HG03442 (cell line): ENCODE data around the gene NEU2.

Experiments used
- ATAC-seq: cut with Tn5 transposase; IDR thresholded peaks from one replicate; pipeline ENCODE4 v1.9.1; 2021; ENCODE audit warnings: mild to moderate bottlenecking, moderate library complexity; ENCODE audit not compliant: unreplicated experiment

The NEU2 gene

DNA sequence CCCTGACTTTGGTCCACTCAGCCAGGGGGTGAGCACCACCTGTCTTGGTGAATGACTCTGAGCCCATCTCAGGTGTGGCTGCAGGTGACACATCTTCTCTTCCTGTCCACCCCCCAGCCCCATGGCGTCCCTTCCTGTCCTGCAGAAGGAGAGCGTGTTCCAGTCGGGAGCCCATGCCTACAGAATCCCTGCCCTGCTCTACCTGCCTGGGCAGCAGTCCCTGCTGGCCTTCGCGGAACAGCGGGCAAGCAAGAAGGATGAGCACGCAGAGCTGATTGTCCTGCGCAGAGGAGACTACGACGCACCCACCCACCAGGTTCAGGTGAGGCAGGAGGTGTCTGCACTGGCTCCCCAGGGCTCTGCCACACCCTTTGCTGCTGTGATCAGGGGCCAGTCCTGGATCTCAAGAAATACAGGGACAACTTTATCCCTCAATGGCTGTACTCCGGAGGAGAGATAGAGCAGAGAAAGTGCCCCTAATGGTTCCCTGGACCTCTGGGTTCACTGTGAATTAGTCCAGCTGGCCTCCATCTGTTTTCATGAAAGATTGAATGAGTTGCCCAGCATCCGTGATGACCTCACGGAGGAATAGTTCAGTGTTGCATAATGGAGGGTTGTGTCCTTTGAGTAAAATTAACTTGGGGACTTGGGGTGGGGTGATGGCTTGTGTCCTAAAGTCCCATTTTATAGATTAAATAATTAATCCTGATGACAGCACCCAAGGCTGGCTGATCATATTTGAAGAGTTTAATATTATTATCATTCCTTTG lies at the start of gene NEU2:
Gene NEU2 (plus strand): TSS at position 122 of the 770 bp plus-strand sequence. CDS start 0 bp downstream, at position 122.
- no peak for ATAC-seq

DNA sequence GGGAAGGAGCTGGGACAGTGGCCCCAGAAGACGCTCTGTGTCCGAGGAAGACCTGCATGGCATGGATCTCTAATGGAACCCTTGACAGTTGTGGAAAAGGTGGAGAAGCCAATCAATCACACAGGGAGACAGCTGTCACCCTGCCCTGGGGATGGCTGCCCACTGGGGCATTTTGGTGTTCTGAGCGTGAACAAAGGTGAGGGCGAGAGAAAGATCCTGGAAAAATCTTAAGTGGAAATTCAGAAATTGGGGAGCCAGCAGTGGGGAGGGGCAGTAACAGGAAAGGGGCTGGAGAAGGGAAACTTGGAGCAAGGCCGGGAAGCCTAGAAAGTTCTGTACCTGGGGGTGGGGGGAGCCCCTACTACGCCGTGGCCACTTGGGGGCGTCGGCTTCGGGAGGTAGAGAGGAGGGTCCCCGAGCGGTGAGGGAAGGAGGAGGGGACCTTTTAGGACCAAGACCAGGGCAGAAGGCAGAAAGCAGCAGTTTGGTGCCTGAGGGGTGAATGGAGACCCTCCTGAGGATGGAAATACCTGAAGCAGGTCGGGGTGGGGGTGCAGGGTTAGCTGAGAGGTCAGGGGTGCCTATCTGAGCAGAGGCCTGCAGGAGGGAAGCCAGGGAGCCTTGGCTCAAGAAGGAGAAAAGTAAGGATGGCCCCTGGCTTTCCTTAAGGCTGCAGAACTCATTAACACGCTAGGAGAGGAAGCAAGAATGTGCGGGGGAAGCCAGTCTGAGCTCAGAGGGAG lies 49.4 kb upstream of the NEU2 start:
- no peak for ATAC-seq

DNA sequence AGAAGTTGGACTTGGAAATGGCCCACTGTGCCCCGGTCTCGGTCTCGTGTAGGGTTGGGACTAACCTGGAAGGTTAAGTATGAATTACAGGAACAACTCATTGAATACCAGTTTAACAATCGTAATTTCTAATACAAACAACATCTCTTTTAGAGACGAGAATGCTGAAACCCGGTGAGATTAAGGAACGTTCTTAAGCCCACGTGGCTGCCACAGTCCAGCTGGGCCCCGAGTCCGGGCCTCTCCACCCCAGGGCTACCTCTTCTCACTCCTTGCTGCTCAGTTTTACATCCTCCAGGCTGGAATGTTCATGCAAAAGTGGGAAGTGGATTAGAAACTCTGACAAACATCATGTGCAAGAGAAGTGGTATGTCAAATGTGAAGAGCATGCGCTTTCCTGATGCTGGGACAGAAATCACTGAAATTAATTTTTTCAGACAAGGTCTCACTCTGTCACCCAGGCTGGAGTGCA lies 48.8 kb upstream of the NEU2 start:
- no peak for ATAC-seq

DNA sequence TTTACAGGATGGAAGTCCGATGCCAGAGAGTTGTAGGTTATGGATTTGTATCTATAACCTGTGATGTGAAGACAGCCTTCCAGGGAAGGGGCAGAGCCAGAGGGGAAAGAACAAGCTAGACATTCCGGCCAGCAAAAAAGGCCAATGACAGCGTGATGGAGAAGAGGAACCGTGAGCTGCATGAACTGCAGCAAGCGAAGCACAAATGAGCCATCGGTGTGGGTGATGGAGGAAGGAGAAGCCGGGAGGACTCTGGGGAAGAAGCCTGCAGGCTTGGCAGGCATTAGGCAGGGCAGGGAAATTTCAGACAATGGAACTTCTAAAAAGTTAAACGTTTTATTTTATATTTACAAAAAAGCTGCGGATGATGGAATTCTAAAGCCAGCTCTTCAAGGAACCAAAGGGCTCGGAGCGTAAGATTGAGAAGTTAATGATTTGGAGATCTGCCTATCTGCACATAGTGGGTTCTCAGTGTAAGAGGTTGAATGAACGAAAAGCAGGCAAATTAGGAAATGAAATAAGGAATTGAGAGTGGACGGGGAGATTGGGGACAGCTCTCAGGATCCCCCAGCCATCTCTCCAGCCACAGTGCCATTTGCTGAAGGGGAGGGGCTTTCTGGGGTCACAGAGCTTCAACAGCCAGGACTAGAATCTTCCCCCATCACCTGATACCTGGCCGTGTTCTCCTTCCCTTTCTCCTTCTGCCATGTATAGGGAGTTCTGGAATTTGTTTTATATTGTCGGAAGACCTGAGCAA lies 47.8 kb upstream of the NEU2 start:
- ATAC-seq: no peak

DNA sequence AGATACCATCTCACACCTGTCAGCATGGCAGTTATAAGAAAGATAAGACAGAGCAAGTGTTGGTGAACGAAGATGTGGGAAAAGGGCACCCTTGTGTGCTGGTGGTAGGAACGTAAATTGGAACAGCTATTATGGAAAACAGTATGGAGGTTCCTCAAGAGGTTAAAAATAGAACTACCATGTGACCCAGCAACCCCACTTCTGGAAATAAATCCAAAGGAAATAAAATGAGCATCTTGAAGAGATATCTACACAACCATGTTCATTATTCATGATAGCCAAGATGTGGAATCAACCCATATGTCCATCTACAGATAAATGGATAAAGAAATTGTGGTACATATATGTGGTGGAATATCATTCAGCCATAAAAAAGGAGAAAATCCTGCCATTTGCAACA lies 46.3 kb upstream of the NEU2 start:
- no peak for ATAC-seq

DNA sequence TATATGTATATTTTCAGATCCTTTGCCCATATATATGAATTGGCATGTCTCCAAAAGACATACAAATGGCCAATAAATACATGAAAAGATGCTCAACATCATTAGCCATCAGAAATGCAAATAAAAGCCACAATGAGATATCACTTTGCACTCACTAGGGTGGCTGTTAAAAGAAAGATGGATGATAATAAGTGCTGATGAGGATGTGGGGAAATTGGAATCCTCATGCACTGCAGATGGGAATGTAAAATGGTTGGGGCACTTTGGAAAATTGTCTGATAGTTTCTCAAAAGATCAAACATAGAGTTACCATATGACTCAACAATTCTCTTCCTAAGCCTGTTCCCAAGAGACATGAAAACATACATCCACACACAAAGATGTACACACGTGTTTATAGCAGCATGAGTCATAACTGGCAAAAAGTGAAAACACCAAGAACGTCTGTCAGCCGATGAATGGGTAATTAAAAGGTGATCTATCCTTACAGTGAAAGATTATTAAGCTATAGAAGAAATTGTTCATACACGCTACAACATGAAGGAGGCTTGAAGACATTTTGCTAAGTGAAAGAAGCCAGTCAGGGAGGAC lies 39.1 kb upstream of the NEU2 start:
- no peak for ATAC-seq

DNA sequence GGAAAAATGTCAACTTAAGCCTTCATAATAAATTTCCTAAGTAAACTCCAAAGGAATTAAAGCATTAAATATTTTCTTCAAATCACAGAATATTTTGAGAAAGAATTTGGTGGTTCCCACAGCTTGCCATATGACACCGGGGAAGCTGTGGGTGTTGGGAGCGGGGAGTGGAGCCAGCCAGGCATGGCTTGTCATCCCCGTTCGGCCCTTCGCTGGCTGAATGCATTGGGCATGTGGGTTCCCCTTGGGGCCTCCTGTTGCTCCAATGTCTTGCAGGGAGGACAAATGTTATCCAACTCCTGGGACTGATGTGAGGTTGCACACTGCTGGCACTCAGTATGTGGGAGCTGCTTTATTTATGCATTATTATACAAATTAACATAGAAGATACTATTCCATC lies 38.0 kb upstream of the NEU2 start:
- ATAC-seq: no peak

DNA sequence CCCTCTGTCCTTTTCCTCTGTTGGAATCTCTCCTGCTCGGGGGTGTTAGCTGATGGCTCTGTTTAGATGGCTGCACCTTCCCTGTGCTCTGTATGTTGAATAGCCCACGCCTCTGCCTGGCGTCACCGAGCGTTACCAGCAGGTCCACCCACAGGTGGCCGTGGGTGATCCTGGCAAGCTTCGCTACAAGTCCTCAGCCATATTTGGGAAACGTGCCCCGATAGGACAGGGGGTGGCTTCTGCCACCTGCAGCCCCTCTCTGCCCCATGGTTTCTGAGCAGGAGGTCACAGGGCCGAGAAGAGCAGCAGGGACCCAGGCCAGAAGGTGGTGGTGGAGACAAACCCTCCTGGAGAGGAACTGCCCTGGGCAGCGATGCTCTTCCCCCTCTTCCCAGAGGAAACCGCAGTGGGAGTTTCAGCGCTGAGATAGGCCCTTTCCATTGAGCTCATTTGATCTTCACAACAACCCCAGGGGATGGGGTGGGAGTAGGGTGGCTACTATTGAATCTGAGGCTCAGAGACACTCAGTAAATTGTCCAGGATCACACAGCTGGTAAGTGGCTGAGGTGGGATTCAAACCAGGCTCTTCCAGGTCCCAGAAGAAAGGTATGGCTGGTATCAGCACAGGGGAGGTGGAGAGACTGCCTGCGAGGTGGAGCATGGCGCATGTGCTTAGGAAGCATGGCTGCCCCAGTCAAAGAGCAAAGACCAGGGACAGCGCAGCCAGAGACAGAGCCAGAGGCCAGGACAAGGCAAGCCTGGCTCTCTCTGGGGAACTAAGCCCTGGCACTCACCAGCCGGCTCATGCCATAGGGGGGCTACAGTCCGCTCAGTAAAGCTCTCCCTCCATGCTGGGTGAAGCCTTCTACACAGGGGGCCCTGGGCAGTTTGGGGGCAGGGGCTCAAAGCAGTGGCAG lies 34.5 kb upstream of the NEU2 start:
- ATAC-seq: no peak

DNA sequence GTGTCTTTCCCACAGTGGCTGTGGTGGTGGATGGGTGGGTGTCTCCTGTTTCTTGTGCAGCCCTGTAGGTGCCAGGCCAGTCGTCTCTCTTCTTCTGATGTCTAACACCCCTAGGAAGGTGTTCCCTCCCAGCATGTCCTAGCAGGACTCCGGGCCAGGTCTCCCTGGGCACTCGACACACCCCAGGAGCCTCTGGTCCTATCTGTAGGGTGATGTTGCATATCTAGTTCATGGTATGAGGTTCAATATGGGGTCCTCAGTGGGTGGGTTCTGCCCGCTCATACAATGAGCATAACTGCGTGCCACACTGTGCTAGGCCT lies 33.8 kb upstream of the NEU2 start:
- ATAC-seq: no peak

DNA sequence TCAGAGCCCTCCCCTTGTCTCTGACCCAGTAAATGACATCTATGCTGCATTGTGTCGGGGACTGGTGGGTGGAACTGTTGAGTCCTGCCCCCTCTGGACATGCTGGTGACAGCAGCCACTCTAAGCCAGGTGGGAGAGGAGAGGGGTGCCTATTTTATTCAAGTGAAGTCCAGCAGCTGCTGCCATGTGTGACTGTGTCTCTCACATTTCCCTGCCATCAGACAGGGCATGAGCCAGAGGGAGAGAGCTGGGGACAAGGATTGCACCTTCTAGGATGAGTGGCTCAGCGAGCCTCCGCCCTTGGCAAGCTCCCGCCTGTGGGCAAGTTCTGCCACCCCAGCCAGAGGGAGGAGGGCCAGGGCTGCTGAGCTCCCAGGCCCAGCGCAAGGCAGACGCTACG lies 33.1 kb upstream of the NEU2 start:
- ATAC-seq: no peak

DNA sequence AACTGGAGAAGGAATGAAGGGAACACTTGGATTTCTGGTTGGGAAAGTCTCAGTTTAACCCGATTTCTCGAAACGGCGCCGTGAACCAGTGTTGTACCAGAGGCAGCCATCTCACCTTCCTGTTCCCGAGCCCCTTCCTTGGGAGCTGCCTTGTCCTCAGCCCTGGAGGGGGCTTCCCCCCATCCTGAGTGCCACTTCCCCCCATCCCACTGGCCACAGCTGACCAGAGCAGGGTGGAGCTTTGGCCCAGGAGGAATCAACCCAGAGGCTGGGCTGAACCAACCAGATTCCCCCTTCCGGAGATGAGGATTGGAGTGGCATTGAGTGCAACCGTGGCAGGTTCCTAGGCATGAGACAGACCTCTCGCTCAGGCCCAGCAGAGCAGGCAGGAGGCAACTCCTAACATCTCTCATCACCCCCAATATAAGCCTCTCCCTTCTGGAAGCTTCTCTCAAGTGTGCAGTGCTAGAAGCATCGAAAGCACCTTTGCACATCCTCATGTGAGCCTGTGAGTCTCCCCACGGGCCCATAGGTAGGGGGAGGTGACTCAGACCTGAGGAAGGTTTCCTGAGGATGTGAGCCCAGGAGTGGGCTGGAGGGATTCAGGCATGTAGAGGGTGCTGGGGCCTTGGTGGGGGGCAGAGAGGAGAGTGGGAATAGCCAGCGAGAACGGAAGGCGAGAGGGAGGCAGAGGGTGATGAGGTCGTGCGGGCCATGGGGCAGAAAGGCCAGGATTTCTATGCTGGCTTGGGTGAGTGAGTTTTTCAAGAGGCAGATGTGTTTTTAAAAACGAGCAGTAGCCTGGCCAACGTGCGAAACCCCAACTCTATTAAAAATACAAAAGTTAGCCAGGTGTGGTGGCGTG lies 31.4 kb upstream of the NEU2 start:
- ATAC-seq: no peak

DNA sequence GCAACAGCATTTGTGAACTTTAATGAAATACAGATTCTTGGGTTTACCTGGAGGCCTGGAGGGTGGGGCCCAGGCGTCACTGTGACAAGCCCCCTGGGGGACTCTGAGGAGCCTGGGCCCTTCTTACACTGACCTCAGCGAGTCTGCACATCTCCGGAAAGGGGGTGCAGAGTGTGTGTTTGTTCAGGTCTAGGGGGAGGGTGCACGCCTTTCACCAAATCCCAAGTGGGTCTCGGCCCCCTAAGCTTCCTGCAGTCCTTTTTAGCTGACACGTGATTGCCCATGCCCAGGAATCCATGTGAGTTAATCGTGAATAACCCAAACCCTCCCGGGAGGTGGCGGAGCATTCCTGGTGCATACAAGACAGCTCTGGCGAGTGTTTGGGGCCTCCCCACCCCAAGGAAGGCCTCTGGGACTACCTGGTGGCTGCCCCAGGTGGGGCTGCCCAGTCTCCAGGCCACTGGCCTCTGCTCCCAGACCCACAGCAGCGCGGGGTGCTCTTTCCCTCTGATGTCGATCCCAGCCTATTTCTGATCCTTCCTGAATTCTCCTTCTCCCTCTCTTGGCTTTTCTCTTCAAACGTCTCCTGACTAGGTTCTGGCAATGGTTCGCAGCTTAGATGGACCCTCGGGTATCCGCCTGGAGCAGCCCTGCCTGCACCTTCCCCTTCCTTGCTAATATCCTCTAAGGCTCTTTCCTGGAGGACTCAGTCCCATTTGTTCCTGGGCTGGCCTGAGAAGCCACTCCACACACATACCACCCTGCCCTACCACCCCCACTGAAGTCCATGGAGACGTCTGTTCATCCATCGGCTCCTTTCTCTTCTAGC lies 29.4 kb upstream of the NEU2 start:
- ATAC-seq: no peak

DNA sequence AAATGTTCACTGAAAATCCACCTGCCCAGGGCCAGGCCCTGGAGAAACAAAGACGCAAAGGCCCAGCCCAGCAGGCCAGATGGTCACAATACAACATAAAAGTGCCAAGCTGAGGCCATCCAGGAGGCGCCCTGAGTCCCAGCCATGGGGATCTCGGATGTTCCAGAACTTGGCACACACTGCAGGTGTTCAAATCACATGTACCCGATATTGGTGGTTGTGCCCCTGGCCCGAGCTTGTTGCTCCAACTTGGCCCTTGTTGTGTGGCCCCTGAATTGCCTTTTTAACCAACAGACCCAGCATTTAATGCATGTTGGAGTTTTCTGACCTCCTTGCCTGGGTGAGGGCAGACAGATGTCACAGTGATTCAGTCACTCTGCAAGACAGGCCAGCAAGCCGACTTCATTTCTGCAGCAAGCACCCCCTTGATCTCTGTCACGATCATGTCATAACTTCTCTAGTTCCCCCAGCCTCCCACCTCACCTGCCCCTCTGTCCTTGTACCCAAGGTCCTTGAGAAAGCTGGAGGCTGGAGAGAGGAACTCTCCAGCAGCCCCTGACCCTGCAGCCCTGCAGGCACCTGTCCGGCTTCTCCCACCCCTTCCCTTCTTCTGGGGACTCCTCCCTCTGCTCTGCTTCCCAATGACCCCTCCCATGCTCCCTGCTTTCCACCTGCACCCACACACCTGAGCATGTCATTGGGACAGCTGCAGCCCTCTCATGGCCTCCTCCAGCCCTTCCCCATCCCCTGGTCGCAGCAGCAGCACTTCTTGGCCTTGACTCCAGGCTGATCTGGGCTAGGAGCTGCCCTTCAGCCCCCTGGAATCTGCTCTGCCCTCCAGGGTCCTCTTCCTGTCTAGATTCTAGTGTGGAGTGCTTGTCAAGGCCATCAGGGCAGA lies 28.6 kb upstream of the NEU2 start:
- no peak for ATAC-seq

DNA sequence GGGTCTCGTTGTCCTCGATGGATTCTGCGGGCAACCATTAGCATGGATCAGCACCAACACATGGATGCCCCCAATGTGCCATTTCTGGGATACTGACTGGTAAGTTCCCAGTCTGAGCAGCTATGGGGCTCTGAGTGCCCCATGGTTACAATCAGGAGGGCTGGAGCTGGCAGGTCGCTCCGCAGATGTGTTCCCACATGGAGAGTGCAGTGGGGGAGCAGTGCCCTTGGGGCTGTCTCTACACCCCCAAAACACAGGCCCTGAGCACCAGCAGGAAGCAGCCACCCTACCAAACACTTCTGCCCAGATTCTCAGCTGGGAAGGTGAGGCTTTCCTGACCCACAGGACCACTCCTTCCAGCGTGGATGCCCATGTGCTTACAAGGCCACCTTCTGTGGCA lies 27.4 kb upstream of the NEU2 start:
- no peak for ATAC-seq

DNA sequence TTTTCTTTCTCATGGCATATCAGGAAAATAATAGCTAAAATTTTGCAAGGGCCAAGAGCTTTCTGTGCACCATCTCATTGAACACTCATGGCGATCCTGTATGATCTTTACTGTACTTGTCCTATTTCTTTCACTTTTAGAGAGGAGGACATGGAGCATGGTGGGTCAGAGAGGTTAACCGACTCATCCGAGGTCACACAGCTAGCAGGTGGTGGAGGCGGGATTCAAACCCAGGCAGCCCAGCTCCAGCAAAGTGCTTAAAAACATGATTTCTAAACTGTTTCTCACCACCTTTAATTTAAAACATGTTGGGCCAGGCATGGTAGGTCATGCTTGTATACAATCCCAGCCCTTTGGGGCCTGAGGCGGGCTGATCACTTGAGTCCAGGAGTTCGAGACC lies 25.8 kb upstream of the NEU2 start:
- no peak for ATAC-seq

DNA sequence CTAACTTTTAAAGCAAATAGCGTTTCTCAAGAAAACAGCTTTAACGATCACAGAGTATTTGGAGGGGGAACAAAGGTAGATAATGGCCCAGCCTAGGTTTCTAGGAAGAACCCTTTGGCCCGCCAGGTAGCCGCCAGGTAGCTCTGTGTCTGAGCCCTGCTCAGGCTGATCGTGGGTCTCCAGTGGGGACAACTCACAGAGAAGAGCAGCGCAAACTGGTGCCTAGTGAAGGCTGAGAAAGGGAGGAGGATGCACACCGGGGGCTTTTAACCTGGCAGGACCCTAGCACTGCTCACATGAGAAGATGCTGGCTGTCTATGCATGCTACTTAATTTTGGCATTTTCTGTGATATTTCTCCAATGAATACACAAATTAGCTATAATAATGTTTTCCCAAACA lies 25.2 kb upstream of the NEU2 start:
- ATAC-seq: no peak

DNA sequence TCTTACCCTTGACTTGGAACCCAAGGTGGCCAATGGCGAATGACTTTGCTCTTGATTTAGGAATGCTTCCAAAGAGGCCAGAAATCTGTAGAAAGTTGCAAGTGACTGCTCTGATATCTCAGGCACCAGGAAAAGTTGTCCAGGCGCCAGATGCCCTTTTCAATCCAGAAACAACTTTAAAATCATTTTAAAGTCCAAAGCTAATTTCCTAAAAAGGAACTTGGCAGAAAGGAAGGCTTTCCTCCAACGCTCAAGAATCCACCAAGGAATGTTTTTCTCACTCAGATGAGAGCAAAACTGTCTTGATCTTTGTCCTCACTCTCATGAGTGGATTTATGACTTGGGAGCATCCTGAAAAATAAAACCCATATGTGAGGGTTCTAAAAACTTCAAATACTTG lies 24.7 kb upstream of the NEU2 start:
- ATAC-seq: no peak

DNA sequence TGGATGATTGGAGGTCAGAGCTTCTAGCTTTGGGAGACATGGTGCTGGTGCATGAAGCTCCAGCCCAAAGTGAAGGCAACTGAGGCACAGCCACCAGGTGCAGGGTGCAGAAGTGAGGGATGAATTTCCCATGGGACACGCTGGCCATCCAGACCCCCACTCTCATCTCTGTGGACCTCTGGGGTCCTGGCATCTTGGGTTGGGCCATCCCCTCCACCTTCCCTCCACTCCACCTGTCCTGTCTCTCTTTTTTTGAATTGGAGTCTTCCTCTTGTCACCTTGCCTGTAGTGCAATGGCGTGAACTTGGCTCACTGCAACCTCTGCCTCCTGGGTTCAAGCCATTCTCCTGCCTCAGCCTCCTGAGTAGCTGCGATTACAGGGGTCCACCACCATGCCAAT lies 22.8 kb upstream of the NEU2 start:
- ATAC-seq: no peak
